Measurements from ENCODE around the gene MAT2A. TPM values are rescaled to one million over a fixed set of nuclear protein-coding genes. Genes with fewer than 3 reads are reported as not detected.
A peak's percentile ranks its signal among the peaks of the same experiment; 100 is the strongest.

Gene MAT2A
- total and polyA plus RNA-seq, 2 of the 8 experiments (the other 6 are each of a cell fraction or from before 2014, with no cell fraction given) = 255 to 307 TPM

- H3K27ac ChIP-seq (ENCODE audit: low read depth, low read length) = no peak overlapping the region
- no peak overlapping the region for H4K91ac ChIP-seq (replicated peaks; ENCODE audit: insufficient read length, low read length)
- TF ChIP-seq HDAC2 (IDR thresholded peaks at IDR 0.05; ENCODE audit: borderline replicate concordance in 1 of 2, low read depth in 2 of 2, low read length in 2 of 2) = no peak
- TF ChIP-seq, protein P1, sequence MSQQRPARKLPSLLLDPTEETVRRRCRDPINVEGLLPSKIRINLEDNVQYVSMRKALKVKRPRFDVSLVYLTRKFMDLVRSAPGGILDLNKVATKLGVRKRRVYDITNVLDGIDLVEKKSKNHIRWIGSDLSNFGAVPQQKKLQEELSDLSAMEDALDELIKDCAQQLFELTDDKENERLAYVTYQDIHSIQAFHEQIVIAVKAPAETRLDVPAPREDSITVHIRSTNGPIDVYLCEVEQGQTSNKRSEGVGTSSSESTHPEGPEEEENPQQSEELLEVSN (IDR thresholded peaks at IDR 0.05) = no peak
- no peak for TF ChIP-seq TCF12 (IDR thresholded peaks at IDR 0.05; ENCODE audit: low read depth, low read length)
- no peak for TF ChIP-seq NRF1 (IDR thresholded peaks at IDR 0.05; ENCODE audit: low read depth, low read length)
- TF ChIP-seq CBX5 (IDR thresholded peaks at IDR 0.05; ENCODE audit: low read depth, low read length) = no peak
- TF ChIP-seq EP300 (IDR thresholded peaks at IDR 0.05; ENCODE audit: borderline replicate concordance in 1 of 2, low read depth in 2 of 2, low read length in 2 of 2) = no peak
- no peak overlapping the region for H2AFZ ChIP-seq (ENCODE audit: low read length)
- H3K9ac ChIP-seq (replicated peaks in 1 of 4; ENCODE audit: extremely low read depth in 1 of 4, low read depth in 3 of 4, low read length in 3 of 4) = no peak overlapping the region; a peak in 1 of 7 replicates
- WGBS, 2 experiments (ENCODE audit: extremely low coverage in 1 of 2, insufficient coverage in 1 of 2, insufficient read length in 1 of 2, insufficient replicate concordance in 2 of 2, low coverage in 1 of 2, low lambda C conversion rate in 2 of 2, missing lambda C conversion rate in 1 of 2) = 77% methylated on average over 7 of the region's 7 CpGs; no CpG with 5 or more reads in 1 of the 2 experiments
- no peak for FAIRE-seq
- no peak overlapping the region for H4K5ac ChIP-seq (ENCODE audit: insufficient read length, low read depth, low read length)
- no peak overlapping the region for H3K4me3 ChIP-seq (ENCODE audit: extremely low read depth in 1 of 4, insufficient read depth in 2 of 4, low read depth in 3 of 4, low read length in 4 of 4)
- H2BK120ac ChIP-seq (replicated peaks; ENCODE audit: low read depth, low read length) = no peak overlapping the region
- no peaks in the 10 kb centered on the region for H4K20me1 ChIP-seq (replicated peaks in 1 of 2; ENCODE audit: control insufficient read depth in 1 of 2, insufficient read depth in 2 of 2, low read length in 2 of 2)
- peaks cover 0 to 8% (median 2%) of the 10 kb centered on the region in 4 experiments; a peak in 4 of 7 replicates for H3K4me1 ChIP-seq (replicated peaks in 1 of 4; ENCODE audit: control insufficient read depth in 3 of 4, insufficient read depth in 4 of 4, low read length in 3 of 4)
- peak overlapping the region; percentile 38; the same call in 1 of the 2 replicates for H4K8ac ChIP-seq (ENCODE audit: extremely low read depth, insufficient read depth, low read length)
- H3K23me2 ChIP-seq (ENCODE audit: low read depth, low read length) = peaks cover 5% of the 10 kb centered on the region; the same call in 1 of the 2 replicates
- H3K14ac ChIP-seq (ENCODE audit: insufficient read length) = no peak overlapping the region
- no peak overlapping the region for H2AK5ac ChIP-seq (ENCODE audit: low read depth, low read length)
- no peak overlapping the region for H3K56ac ChIP-seq (replicated peaks; ENCODE audit: insufficient read length, low read depth, low read length)
- no peaks in the 10 kb centered on the region for H3K79me1 ChIP-seq (ENCODE audit: low read depth, low read length)
- peaks cover 0 to 4% of the 10 kb centered on the region in 2 experiments; a peak in 1 of 4 replicates for H3K79me2 ChIP-seq (ENCODE audit: control insufficient read depth in 1 of 2, insufficient read depth in 2 of 2, low read length in 2 of 2)
- peaks cover under 1 to 12% (median 4%) of the 10 kb centered on the region in 4 experiments; a peak in 6 of 7 replicates for H3K27me3 ChIP-seq (replicated peaks in 1 of 4; ENCODE audit: control insufficient read depth in 3 of 4, extremely low read depth in 1 of 4, insufficient read depth in 3 of 4, low read length in 3 of 4)
- POLR2A ChIA-PET (ENCODE audit: partially characterized antibody) = interaction anchor here (0.6 to 2.3 kb wide), 12 partner anchors 9 to 277 kb away, joined by 3 to 8 read pairs (median 4); partner anchors contain the start of genes C2orf68, MAT2A, TMEM150A and USP39
- no peak overlapping the region for H2BK12ac ChIP-seq (ENCODE audit: low read depth, low read length)
- DNase-seq (ENCODE audit: low read depth in 1 of 2, low spot score in 2 of 2) = no peak
- no peak overlapping the region for H3K4me2 ChIP-seq (ENCODE audit: insufficient read depth in 1 of 2, low read depth in 2 of 2, low read length in 2 of 2)
- H2BK20ac ChIP-seq (ENCODE audit: low read length) = no peak overlapping the region
- no peak overlapping the region for H3K18ac ChIP-seq (ENCODE audit: extremely low read depth, low read length)
- H3K4ac ChIP-seq (replicated peaks; ENCODE audit: insufficient read length, low read depth, low read length) = no peak overlapping the region
- peak overlapping the region; percentile 72; the same call in 1 of the 2 replicates for H2BK15ac ChIP-seq (ENCODE audit: low read length)
- no peaks in the 10 kb centered on the region for H3K36me3 ChIP-seq (ENCODE audit: control insufficient read depth in 2 of 4, insufficient read depth in 4 of 4, low read length in 3 of 4)
- no peak overlapping the region for H2BK5ac ChIP-seq (ENCODE audit: low read depth, low read length)
- H3K9me3 ChIP-seq (ENCODE audit: insufficient read depth in 2 of 2, low read depth in 1 of 2, low read length in 1 of 2) = no peaks in the 10 kb centered on the region
- CTCF ChIA-PET (ENCODE audit: partially characterized antibody) = interaction anchor here (0.7 to 1.9 kb wide), 5 partner anchors 10 to 52 kb away, joined by 3 to 7 read pairs (median 4); partner anchors contain the start of genes MAT2A and VAMP8
- no peak overlapping the region for H3K23ac ChIP-seq (ENCODE audit: insufficient read length)
Observed at GRCh38 chr2:85589982-85590791, 51.2 kb downstream of the MAT2A start.

Measured in H1 (cell line).